ENCODE results near the gene RABGAP1L. TPM values are rescaled to one million over a fixed set of nuclear protein-coding genes. Genes with fewer than 3 reads are reported as not detected.

Gene RABGAP1L
- total RNA-seq, 1 experiment from 2014 or later, result 29.3 TPM

DNA sequence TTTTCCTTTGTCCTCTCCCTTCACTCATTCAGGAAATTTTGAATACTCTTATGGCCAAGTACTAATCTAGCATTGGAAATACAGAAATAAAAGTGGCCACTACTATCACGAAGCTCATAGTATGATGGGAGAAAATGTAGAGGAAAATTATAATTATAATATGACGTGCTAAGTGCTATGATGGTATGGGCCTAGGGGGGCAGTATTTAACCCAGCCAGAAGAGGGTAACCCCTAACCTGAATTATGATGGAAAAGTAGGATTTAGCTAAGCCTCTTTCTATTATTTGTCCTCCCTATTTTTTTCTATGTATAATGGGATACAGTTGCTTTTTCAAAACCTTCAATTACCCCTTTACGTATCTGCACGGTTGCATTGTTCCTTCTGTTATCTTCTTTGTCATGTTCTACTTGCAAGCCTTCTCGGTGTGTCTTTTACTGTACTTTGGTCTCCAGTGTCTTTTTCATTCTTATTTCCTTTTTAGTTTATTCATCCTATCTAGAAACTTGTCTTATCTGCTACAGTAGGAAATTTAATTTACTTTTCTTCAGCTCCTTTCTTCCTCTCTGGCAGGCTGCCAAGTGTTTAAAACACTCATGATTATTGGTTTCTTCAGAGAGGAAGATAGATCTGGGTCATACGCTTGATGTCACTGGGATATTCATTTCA is 199.6 kb downstream of the RABGAP1L start:
- no peaks in the 10 kb centered on the region for H3K79me2 ChIP-seq (ENCODE audit: insufficient read depth, low read length)
- no peaks in the 10 kb centered on the region for H3K9me3 ChIP-seq (ENCODE audit: control insufficient read depth in 1 of 2, insufficient read depth in 1 of 2, low read depth in 1 of 2, low read length in 2 of 2)
- H3K27ac ChIP-seq (ENCODE audit: low read depth, low read length), result no peak overlapping the region
- POLR2A ChIA-PET, result no interaction called here
- CTCF ChIA-PET, result no interaction called here
- H3K9me2 ChIP-seq (ENCODE audit: insufficient read depth), result no peaks in the 10 kb centered on the region
- no peaks in the 10 kb centered on the region for H3K36me3 ChIP-seq (ENCODE audit: control insufficient read depth in 1 of 2, insufficient read depth in 2 of 2, low read length in 2 of 2)
- intact Hi-C loops (cut with micrococcal nuclease), result no loop called here
- no peak overlapping the region for H3K9ac ChIP-seq (ENCODE audit: low read length)
- no peak overlapping the region for H3K4me2 ChIP-seq (ENCODE audit: low read length)
- no peaks in the 10 kb centered on the region for H3K4me1 ChIP-seq (ENCODE audit: control insufficient read depth in 1 of 2, insufficient read depth in 2 of 2, low read length in 2 of 2)
- DNase-seq (ENCODE audit: low read depth, low spot score) (no peak), ATAC-seq (no peak)
- TF ChIP-seq CTCF (IDR thresholded peaks at IDR 0.05 in 2 of 3, conservative IDR thresholded peaks at IDR 0.05 in 1 of 3; ENCODE audit: borderline replicate concordance in 1 of 3, insufficient read depth in 1 of 3, low read depth in 2 of 3, low read length in 2 of 3) (peak in 2 of 3 experiments; percentile 18 to 29; a peak in 3 of 6 replicates), FOSL1 (IDR thresholded peaks at IDR 0.05; ENCODE audit: low read depth) (no peak), EZH2 (IDR thresholded peaks at IDR 0.05) (no peak)
- H3K4me3 ChIP-seq (replicated peaks in 1 of 2; ENCODE audit: low read depth in 1 of 2, low read length in 2 of 2), result no peak overlapping the region
- H2AFZ ChIP-seq (ENCODE audit: low read depth, low read length, poor library complexity, severe bottlenecking), result no peak overlapping the region
- no peaks in the 10 kb centered on the region for H3K27me3 ChIP-seq (ENCODE audit: insufficient read depth, low read length)
- no peaks in the 10 kb centered on the region for H4K20me1 ChIP-seq (ENCODE audit: insufficient read depth)
- RAD21 ChIA-PET (ENCODE audit: low non-redundant PET in 1 of 2, low total read pairs in 2 of 2, uncharacterized antibody in 2 of 2, unreplicated experiment in 2 of 2), result no interaction called here
- BruUV-seq (replicated peaks), result no TSS peak

DNA sequence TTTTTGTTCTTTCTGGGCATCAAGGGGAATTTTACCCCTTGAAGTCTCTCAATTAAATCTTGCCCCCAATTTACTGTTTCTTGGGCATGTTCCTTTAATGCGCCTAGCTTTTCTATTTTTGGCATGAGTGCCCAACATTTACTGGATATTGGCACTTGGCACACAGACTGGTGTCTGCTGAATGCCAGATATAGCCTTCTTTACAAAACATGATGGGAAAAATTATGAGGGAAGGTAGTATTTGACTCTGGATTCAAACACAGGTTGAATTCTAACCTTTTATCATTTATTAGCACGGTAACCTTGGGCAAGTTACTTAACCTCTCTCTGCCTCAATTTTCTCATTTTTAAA is 200.1 kb downstream of the RABGAP1L start:
- BruUV-seq (replicated peaks), result no TSS peak
- intact Hi-C loops (cut with micrococcal nuclease), result no loop called here
- no peak overlapping the region for H3K4me2 ChIP-seq (ENCODE audit: low read length)
- H3K27me3 ChIP-seq (ENCODE audit: insufficient read depth, low read length), result no peaks in the 10 kb centered on the region
- no peak overlapping the region for H3K4me3 ChIP-seq (replicated peaks in 1 of 2; ENCODE audit: low read depth in 1 of 2, low read length in 2 of 2)
- TF ChIP-seq ELF1 (IDR thresholded peaks at IDR 0.05; ENCODE audit: borderline replicate concordance, low read depth) (no peak), ZNF274 (IDR thresholded peaks at IDR 0.05; ENCODE audit: low read depth, low read length) (no peak), ZBTB33 (IDR thresholded peaks at IDR 0.05; ENCODE audit: extremely low read depth, insufficient replicate concordance, low read length) (no peak), REST (IDR thresholded peaks at IDR 0.05; ENCODE audit: low read depth) (no peak), TCF7L2 (IDR thresholded peaks at IDR 0.05; ENCODE audit: borderline replicate concordance, extremely low read depth, insufficient read depth, insufficient read length) (no peak)
- TF ChIP-seq, protein P1, sequence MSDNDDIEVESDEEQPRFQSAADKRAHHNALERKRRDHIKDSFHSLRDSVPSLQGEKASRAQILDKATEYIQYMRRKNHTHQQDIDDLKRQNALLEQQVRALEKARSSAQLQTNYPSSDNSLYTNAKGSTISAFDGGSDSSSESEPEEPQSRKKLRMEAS (IDR thresholded peaks at IDR 0.05), result no peak
- no peak for ATAC-seq
- no peaks in the 10 kb centered on the region for H4K20me1 ChIP-seq (ENCODE audit: insufficient read depth)
- no peak overlapping the region for H2AFZ ChIP-seq (ENCODE audit: low read depth, low read length, poor library complexity, severe bottlenecking)
- no peak overlapping the region for H3K9ac ChIP-seq (ENCODE audit: low read length)
- H3K4me1 ChIP-seq (ENCODE audit: control insufficient read depth in 1 of 2, insufficient read depth in 2 of 2, low read length in 2 of 2), result no peaks in the 10 kb centered on the region
- H3K79me2 ChIP-seq (ENCODE audit: insufficient read depth, low read length), result no peaks in the 10 kb centered on the region
- no peaks in the 10 kb centered on the region for H3K36me3 ChIP-seq (ENCODE audit: control insufficient read depth in 1 of 2, insufficient read depth in 2 of 2, low read length in 2 of 2)
- H3K27ac ChIP-seq (ENCODE audit: low read depth, low read length), result no peak overlapping the region
- no peak for DNase-seq (ENCODE audit: low read depth, low spot score)
- H3K9me2 ChIP-seq (ENCODE audit: insufficient read depth), result no peaks in the 10 kb centered on the region
- RAD21 ChIA-PET (ENCODE audit: low non-redundant PET in 1 of 2, low total read pairs in 2 of 2, uncharacterized antibody in 2 of 2, unreplicated experiment in 2 of 2), result no interaction called here
- POLR2A ChIA-PET, result no interaction called here
- CTCF ChIA-PET, result no interaction called here
- H3K9me3 ChIP-seq (ENCODE audit: control insufficient read depth in 1 of 2, insufficient read depth in 1 of 2, low read depth in 1 of 2, low read length in 2 of 2), result no peaks in the 10 kb centered on the region

Measured in HCT116 (cell line).